GM19324 (cell line): ENCODE results near the gene SP1.
A peak's percentile ranks its signal among the peaks of the same experiment; 100 is the strongest.
"Not testable (repeated sequence)": the region's sequence is repeated elsewhere in the genome, so short reads cannot be mapped to it uniquely, and the experiment has no call there.

ENCODE experiments used
- ATAC-seq: cut with Tn5 transposase; IDR thresholded peaks from one replicate; pipeline ENCODE4 v1.9.1; 2021; ENCODE audit warnings: mild to moderate bottlenecking, moderate library complexity; ENCODE audit not compliant: unreplicated experiment, low FRiP score

Gene SP1

GRCh38 chr12:53443955-53444354 lies 64.0 kb downstream of the SP1 start:
- ATAC-seq, result no peak

GRCh38 chr12:53444593-53445325 lies 64.8 kb downstream of the SP1 start:
- not testable (repeated sequence) for ATAC-seq

- ATAC-seq, result no peak
Observed at GRCh38 chr12:53450936-53451335, 71.0 kb downstream of the SP1 start.

GRCh38 chr12:53451661-53452158 lies 71.7 kb downstream of the SP1 start, which contains the start of gene PCBP2:
PCBP2 (plus strand) TSS chr12:53452102; CDS start chr12:53454801, 2,699 bp downstream.
- ATAC-seq, result peak; percentile 92

- peak; percentile 42 for ATAC-seq
Observed at GRCh38 chr12:53452159-53453077, 72.4 kb downstream of the SP1 start.

GRCh38 chr12:53453953-53454640 lies 74.1 kb downstream of the SP1 start:
- ATAC-seq, result no peak

GRCh38 chr12:53454707-53455106 lies 74.7 kb downstream of the SP1 start:
- ATAC-seq, result no peak

- ATAC-seq, result no peak
Observed at GRCh38 chr12:53456654-53457366, 76.8 kb downstream of the SP1 start.

- no peak for ATAC-seq
Observed at GRCh38 chr12:53459097-53459496, 79.1 kb downstream of the SP1 start.

- no peak for ATAC-seq
Observed at GRCh38 chr12:53461059-53461458, 81.1 kb downstream of the SP1 start.

GRCh38 chr12:53461591-53461990 lies 81.6 kb downstream of the SP1 start:
- ATAC-seq, result no peak

GRCh38 chr12:53462935-53463334 lies 83.0 kb downstream of the SP1 start:
- no peak for ATAC-seq

GRCh38 chr12:53463802-53464560 lies 84.0 kb downstream of the SP1 start:
- no peak for ATAC-seq

GRCh38 chr12:53464685-53465418 lies 84.9 kb downstream of the SP1 start:
- ATAC-seq, result no peak

- no peak for ATAC-seq
Observed at GRCh38 chr12:53465679-53466078, 85.7 kb downstream of the SP1 start.
